GM23338 (cell line): ENCODE data around the gene ABHD16A. TPM values are rescaled to one million over a fixed set of nuclear protein-coding genes. Genes with fewer than 3 reads are reported as not detected.

ENCODE experiments used
- ATAC-seq: fragments of 200-7000 bp; cut with Tn5 transposase; 3 replicates; pipeline ENCODE4 v1.9.1; 2020
- DNase-seq: peaks from one replicate; pipeline ENCODE4 v3.0.0-alpha.2; 2015; ENCODE audit warnings: low spot score
- H2AFZ ChIP-seq: fragments of 200-600 bp; sonication (generic); 2 replicates; pipeline ENCODE4 v1.8.0; 2016; ENCODE audit warnings: antibody characterized with exemption, mild to moderate bottlenecking, moderate library complexity
- H3F3A ChIP-seq: fragments of 200-600 bp; sonication (generic); replicated peaks from 2 replicates; pipeline ENCODE4 v1.8.0; 2017; ENCODE audit warnings: antibody characterized with exemption, mixed run types, low read depth
- H3K27ac ChIP-seq: fragments of 200-600 bp; sonication (generic); 2 replicates; pipeline ENCODE4 v1.6.1; 2016; ENCODE audit warnings: low read depth
- H3K27me3 ChIP-seq: fragments of 200-600 bp; sonication (generic); 2 replicates; pipeline ENCODE4 v1.8.0; 2016; ENCODE audit warnings: mild to moderate bottlenecking, mixed run types, moderate library complexity; ENCODE audit not compliant: insufficient read depth
- H3K36me3 ChIP-seq: fragments of 200-600 bp; sonication (generic); 2 replicates; pipeline ENCODE4 v1.8.0; 2016; ENCODE audit warnings: mild to moderate bottlenecking; ENCODE audit not compliant: insufficient read depth
- H3K4me1 ChIP-seq: fragments of 200-600 bp; sonication (generic); 2 replicates; pipeline ENCODE4 v1.8.0; 2016; ENCODE audit warnings: mild to moderate bottlenecking, moderate library complexity; ENCODE audit not compliant: insufficient read depth
- H3K4me2 ChIP-seq: fragments of 200-600 bp; sonication (generic); 2 replicates; pipeline ENCODE4 v1.7.1; 2017; ENCODE audit warnings: mixed run types
- H3K4me3 ChIP-seq: fragments of 200-600 bp; sonication (generic); 2 replicates; pipeline ENCODE4 v1.6.1; 2016; ENCODE audit warnings: mixed run types
- H3K79me2 ChIP-seq: fragments of 200-600 bp; sonication (generic); replicated peaks from 2 replicates; pipeline ENCODE4 v1.8.0; 2017; ENCODE audit warnings: mild to moderate bottlenecking; ENCODE audit not compliant: insufficient read depth
- H3K9me2 ChIP-seq: fragments of 200-600 bp; sonication (generic); 2 replicates; pipeline ENCODE4 v1.8.0; 2017; ENCODE audit not compliant: insufficient read depth
- H4K20me1 ChIP-seq: fragments of 200-600 bp; sonication (generic); replicated peaks from 2 replicates; pipeline ENCODE4 v1.8.0; 2017; ENCODE audit warnings: mild to moderate bottlenecking; ENCODE audit not compliant: insufficient read depth
- H3K27ac Mint-ChIP-seq: 2 replicates; pipeline ENCODE4 v1.8.0; 2020; ENCODE audit warnings: inconsistent platforms, mild to moderate bottlenecking, moderate library complexity, mixed read lengths
- H3K27me3 Mint-ChIP-seq: 3 replicates; pipeline ENCODE4 v1.8.0; 2022; ENCODE audit warnings: low read depth, mild to moderate bottlenecking, moderate library complexity, mixed read lengths, inconsistent platforms; ENCODE audit not compliant: insufficient read depth, poor library complexity
- H3K36me3 Mint-ChIP-seq: 3 replicates; pipeline ENCODE4 v1.8.0; 2021; ENCODE audit warnings: low read depth, mild to moderate bottlenecking, inconsistent platforms, moderate library complexity, mixed read lengths
- H3K4me1 Mint-ChIP-seq: 3 replicates; pipeline ENCODE4 v1.8.0; 2020; ENCODE audit warnings: mild to moderate bottlenecking, inconsistent platforms, mixed read lengths
- H3K4me3 Mint-ChIP-seq: 3 replicates; pipeline ENCODE4 v1.8.0; 2021; ENCODE audit warnings: moderate library complexity, mild to moderate bottlenecking, inconsistent platforms, mixed read lengths
- H3K9me3 Mint-ChIP-seq: 3 replicates; pipeline ENCODE4 v1.8.0; 2020; ENCODE audit warnings: moderate library complexity, mild to moderate bottlenecking, inconsistent platforms, mixed read lengths
- CREB1 ChIP-seq: fragments of 250-450 bp; sonication (Bioruptor Pico); IDR thresholded peaks from 2 replicates; pipeline ENCODE4 v1.5.0; 2020; ENCODE audit warnings: low read depth, mild to moderate bottlenecking, moderate library complexity
- EZH2 ChIP-seq: fragments of 200-600 bp; sonication (generic); IDR thresholded peaks from one replicate; pipeline ENCODE4 v1.8.0; 2017; ENCODE audit warnings: antibody characterized with exemption, mild to moderate bottlenecking, low read depth; ENCODE audit not compliant: unreplicated experiment
- POLR2AphosphoS5 ChIP-seq: IDR thresholded peaks from 2 replicates; pipeline ENCODE4 v1.6.1; 2016; ENCODE audit warnings: antibody characterized with exemption, low read depth
- polyA plus RNA-seq: library from polyadenylated mRNA; unstranded; fragments of >200 nt; fragmentation: Nextera tagmentation; extraction: Ambion mirVana; gene quantifications from 2 replicates; pipeline ENCODE4 v1.2.1, GENCODE V29; 2016
- total RNA-seq: library from RNA; depleted of rRNA; stranded (reverse); fragments of >200 nt; shearing (Covaris generic); gene quantifications from 2 replicates; pipeline ENCODE4 v1.2.3, GENCODE V29; 2014
- TF ChIP-seq, protein P1 (sequence below): fragments of 250-450 bp; sonication (Bioruptor Pico); IDR thresholded peaks from 2 replicates; pipeline ENCODE4 v1.5.0; 2020; ENCODE audit warnings: mild to moderate bottlenecking, moderate library complexity
- TF ChIP-seq, protein P2 (sequence below): IDR thresholded peaks from 2 replicates; pipeline ENCODE4 v1.6.1; 2016; ENCODE audit warnings: antibody characterized with exemption

The ABHD16A gene
- total and polyA plus RNA-seq, 2 experiments from 2014 or later, result 26.9 to 37.0 TPM

DNA sequence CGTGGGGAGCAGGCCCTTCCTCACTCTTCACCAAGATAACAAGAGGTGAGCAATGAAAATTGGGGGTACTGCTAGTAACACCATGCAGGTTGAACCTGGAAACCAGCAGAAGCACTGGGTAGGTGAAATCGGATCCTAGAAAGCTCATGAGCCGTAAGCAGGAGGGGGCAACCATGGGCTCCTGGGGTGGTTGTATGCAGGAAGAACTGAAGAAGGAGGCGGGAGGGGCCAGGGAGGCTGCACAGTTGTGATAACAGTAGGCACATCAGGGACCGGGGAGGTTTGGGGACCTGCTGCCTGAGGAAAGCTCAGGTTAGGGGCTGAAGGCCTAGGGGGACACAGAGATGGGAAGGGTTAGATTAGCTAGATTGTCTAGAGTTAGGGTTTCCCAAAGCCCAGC lies 16.6 kb downstream of the ABHD16A start:
- ATAC-seq (no peak), DNase-seq (no peak)
- H3K36me3 Mint-ChIP-seq, result peaks cover 14% of the 10 kb centered on the region
- H3K27me3 ChIP-seq, result peaks cover 12% of the 10 kb centered on the region
- H3K27ac ChIP-seq, result no peak overlapping the region
- TF ChIP-seq, protein P1, sequence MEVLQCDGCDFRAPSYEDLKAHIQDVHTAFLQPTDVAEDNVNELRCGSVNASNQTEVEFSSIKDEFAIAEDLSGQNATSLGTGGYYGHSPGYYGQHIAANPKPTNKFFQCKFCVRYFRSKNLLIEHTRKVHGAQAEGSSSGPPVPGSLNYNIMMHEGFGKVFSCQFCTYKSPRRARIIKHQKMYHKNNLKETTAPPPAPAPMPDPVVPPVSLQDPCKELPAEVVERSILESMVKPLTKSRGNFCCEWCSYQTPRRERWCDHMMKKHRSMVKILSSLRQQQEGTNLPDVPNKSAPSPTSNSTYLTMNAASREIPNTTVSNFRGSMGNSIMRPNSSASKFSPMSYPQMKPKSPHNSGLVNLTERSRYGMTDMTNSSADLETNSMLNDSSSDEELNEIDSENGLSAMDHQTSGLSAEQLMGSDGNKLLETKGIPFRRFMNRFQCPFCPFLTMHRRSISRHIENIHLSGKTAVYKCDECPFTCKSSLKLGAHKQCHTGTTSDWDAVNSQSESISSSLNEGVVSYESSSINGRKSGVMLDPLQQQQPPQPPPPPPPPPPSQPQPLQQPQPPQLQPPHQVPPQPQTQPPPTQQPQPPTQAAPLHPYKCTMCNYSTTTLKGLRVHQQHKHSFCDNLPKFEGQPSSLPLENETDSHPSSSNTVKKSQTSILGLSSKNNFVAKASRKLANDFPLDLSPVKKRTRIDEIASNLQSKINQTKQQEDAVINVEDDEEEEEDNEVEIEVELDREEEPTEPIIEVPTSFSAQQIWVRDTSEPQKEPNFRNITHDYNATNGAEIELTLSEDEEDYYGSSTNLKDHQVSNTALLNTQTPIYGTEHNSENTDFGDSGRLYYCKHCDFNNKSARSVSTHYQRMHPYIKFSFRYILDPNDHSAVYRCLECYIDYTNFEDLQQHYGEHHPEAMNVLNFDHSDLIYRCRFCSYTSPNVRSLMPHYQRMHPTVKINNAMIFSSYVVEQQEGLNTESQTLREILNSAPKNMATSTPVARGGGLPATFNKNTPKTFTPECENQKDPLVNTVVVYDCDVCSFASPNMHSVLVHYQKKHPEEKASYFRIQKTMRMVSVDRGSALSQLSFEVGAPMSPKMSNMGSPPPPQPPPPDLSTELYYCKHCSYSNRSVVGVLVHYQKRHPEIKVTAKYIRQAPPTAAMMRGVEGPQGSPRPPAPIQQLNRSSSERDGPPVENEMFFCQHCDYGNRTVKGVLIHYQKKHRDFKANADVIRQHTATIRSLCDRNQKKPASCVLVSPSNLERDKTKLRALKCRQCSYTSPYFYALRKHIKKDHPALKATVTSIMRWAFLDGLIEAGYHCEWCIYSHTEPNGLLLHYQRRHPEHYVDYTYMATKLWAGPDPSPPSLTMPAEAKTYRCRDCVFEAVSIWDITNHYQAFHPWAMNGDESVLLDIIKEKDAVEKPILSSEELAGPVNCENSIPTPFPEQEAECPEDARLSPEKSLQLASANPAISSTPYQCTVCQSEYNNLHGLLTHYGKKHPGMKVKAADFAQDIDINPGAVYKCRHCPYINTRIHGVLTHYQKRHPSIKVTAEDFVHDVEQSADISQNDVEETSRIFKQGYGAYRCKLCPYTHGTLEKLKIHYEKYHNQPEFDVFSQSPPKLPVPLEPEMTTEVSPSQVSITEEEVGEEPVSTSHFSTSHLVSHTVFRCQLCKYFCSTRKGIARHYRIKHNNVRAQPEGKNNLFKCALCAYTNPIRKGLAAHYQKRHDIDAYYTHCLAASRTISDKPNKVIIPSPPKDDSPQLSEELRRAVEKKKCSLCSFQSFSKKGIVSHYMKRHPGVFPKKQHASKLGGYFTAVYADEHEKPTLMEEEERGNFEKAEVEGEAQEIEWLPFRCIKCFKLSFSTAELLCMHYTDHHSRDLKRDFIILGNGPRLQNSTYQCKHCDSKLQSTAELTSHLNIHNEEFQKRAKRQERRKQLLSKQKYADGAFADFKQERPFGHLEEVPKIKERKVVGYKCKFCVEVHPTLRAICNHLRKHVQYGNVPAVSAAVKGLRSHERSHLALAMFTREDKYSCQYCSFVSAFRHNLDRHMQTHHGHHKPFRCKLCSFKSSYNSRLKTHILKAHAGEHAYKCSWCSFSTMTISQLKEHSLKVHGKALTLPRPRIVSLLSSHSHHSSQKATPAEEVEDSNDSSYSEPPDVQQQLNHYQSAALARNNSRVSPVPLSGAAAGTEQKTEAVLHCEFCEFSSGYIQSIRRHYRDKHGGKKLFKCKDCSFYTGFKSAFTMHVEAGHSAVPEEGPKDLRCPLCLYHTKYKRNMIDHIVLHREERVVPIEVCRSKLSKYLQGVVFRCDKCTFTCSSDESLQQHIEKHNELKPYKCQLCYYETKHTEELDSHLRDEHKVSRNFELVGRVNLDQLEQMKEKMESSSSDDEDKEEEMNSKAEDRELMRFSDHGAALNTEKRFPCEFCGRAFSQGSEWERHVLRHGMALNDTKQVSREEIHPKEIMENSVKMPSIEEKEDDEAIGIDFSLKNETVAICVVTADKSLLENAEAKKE, result no peak
- no peak for TF ChIP-seq EZH2
- no peak overlapping the region for H3K4me3 Mint-ChIP-seq
- no peaks in the 10 kb centered on the region; the same call in 2 of the 3 replicates for H3K9me3 Mint-ChIP-seq
- H3K79me2 ChIP-seq, result no peaks in the 10 kb centered on the region
- no peak overlapping the region for H3K4me2 ChIP-seq
- H3K4me3 ChIP-seq, result no peak overlapping the region
- no peak overlapping the region for H2AFZ ChIP-seq
- H4K20me1 ChIP-seq, result no peaks in the 10 kb centered on the region
- peaks cover 6% of the 10 kb centered on the region for H3K4me1 Mint-ChIP-seq
- no peak overlapping the region for H3K27ac Mint-ChIP-seq
- H3F3A ChIP-seq, result peaks cover 9% of the 10 kb centered on the region; the same call in 1 of the 2 replicates
- no peaks in the 10 kb centered on the region for H3K9me2 ChIP-seq
- peaks cover 22% of the 10 kb centered on the region for H3K27me3 Mint-ChIP-seq
- peaks cover 7% of the 10 kb centered on the region for H3K4me1 ChIP-seq
- no peaks in the 10 kb centered on the region for H3K36me3 ChIP-seq

DNA sequence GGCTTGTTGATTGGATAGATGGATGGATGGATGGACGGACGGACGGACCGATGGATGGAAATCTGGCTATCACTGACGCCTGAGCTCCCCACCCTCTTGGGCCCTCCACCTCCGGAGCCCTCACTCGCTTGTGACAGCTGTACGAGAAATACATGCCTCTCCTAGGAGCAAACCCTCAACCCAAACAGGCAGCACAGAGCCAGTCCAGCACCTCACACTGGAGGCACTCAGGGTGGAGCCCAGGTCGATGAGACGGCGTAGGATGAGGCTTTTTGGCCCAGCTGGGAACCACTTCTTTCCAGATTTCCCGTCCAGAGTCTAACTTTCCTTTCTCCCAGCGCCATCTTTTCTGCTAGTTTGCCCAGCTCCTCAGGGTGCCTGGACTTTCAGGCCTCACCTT lies 19.5 kb downstream of the ABHD16A start:
- Histone ChIP-seq H3K9me2 (no peaks in the 10 kb centered on the region), H2AFZ (peak overlapping the region; percentile 5; the same call in 1 of the 2 replicates), H3K4me2 (peak overlapping the region; percentile 98), H3K36me3 (no peaks in the 10 kb centered on the region), H3K27ac (no peak overlapping the region), H4K20me1 (no peaks in the 10 kb centered on the region), H3K4me3 (peak overlapping the region; percentile 70), H3K27me3 (peaks cover 18% of the 10 kb centered on the region), H3K79me2 (no peaks in the 10 kb centered on the region), H3K4me1 (peaks cover 7% of the 10 kb centered on the region), H3F3A (peaks cover 11% of the 10 kb centered on the region; the same call in 1 of the 2 replicates)
- Mint-ChIP-seq H3K9me3 (no peaks in the 10 kb centered on the region; the same call in 1 of the 3 replicates), H3K36me3 (peaks cover 5% of the 10 kb centered on the region; the same call in 2 of the 3 replicates), H3K27me3 (peaks cover 31% of the 10 kb centered on the region), H3K4me1 (peaks cover 14% of the 10 kb centered on the region), H3K4me3 (peak overlapping the region; percentile 74), H3K27ac (no peak overlapping the region)
- ATAC-seq (peak; percentile 11), DNase-seq (peak; percentile 47)
- TF ChIP-seq, protein P2, sequence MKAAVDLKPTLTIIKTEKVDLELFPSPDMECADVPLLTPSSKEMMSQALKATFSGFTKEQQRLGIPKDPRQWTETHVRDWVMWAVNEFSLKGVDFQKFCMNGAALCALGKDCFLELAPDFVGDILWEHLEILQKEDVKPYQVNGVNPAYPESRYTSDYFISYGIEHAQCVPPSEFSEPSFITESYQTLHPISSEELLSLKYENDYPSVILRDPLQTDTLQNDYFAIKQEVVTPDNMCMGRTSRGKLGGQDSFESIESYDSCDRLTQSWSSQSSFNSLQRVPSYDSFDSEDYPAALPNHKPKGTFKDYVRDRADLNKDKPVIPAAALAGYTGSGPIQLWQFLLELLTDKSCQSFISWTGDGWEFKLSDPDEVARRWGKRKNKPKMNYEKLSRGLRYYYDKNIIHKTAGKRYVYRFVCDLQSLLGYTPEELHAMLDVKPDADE, result no peak
- TF ChIP-seq CREB1 (CRISPR knock-in tag) (no peak), POLR2AphosphoS5 (no peak)
- TF ChIP-seq, protein P1, result no peak
